IgD-negative memory B cell (primary cell): ENCODE results near the gene TBXAS1. TPM values are rescaled to one million over a fixed set of nuclear protein-coding genes. Genes with fewer than 3 reads are reported as not detected.

Experiments
- H3K27ac Mint-ChIP-seq, 3 donors: one replicate each; pipeline ENCODE4 v1.8.0; 2020 to 2022; ENCODE audit warnings: mild to moderate bottlenecking in 3 of 3, mixed read lengths in 3 of 3, moderate library complexity in 1 of 3
- H3K27me3 Mint-ChIP-seq: one replicate; pipeline ENCODE4 v1.8.0; 2021; ENCODE audit warnings: mixed read lengths
- H3K36me3 Mint-ChIP-seq: one replicate; pipeline ENCODE4 v1.8.0; 2020; ENCODE audit warnings: mild to moderate bottlenecking, mixed read lengths
- H3K4me1 Mint-ChIP-seq, 3 donors: one replicate each; pipeline ENCODE4 v1.8.0; 2020 to 2022; ENCODE audit warnings: mixed read lengths in 3 of 3, mild to moderate bottlenecking in 1 of 3
- H3K4me3 Mint-ChIP-seq, 4 donors: one replicate each; pipeline ENCODE4 v1.8.0; 2020 to 2022; ENCODE audit warnings: mild to moderate bottlenecking in 4 of 4, mixed read lengths in 4 of 4, moderate library complexity in 3 of 4
- H3K9me3 Mint-ChIP-seq, 3 donors: one replicate each; pipeline ENCODE4 v1.8.0; 2020 to 2021; ENCODE audit warnings: mixed read lengths in 3 of 3, mild to moderate bottlenecking in 1 of 3
- polyA plus RNA-seq: library from polyadenylated mRNA; unstranded; fragments of 300-500 nt; fragmentation: Illumina TruSeq; gene quantifications from one replicate; pipeline ENCODE4 v1.2.3, GENCODE V29; 2021

The TBXAS1 gene
- polyA plus RNA-seq, 1 donor from 2014 or later, result 16.7 TPM

DNA sequence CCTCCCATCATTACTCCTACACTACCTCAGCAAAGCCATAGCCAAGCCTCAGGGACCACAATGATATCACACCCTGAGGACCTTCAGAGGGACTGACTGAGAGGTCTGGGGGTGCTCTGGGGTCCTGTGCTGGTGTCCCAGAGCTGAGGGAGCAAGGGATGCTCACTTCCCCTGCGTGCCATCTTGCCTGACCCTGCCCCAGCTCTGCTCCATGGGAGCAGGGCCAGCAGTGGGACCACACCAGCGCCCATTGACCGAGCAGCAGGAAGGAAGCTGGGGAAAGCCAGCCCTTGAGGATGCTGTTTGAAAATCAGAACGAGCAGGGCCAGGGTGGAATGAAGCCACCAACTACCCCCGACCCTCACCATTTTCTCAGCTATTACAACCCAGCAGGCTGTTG, 130.7 kb downstream of the TBXAS1 start:
- H3K36me3 Mint-ChIP-seq, result peaks cover 3% of the 10 kb centered on the region
- no peak overlapping the region for H3K27ac Mint-ChIP-seq
- H3K9me3 Mint-ChIP-seq, result no peaks in the 10 kb centered on the region
- no peaks in the 10 kb centered on the region for H3K27me3 Mint-ChIP-seq
- no peak overlapping the region for H3K4me3 Mint-ChIP-seq
- no peaks in the 10 kb centered on the region for H3K4me1 Mint-ChIP-seq

DNA sequence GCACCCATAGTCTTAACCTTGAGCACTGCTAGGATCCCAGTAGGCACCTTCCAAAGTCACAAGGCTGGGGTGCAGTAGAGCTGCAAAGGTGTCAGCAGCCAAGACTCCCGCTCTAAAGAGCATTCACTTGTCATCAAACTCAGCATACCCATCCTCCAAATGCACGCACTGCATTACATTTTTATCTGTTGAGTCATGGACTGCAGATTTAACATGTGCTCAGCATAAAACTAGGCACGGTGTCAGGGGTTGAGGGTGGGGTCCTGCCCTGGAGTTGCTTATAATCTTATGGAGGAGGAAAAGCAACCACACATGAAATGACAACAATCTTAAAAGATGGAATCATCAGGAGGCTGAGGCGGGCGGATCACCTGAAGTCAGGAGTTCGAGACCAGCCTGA, 131.1 kb downstream of the TBXAS1 start:
- no peaks in the 10 kb centered on the region for H3K27me3 Mint-ChIP-seq
- H3K27ac Mint-ChIP-seq, result no peak overlapping the region
- no peak overlapping the region for H3K4me3 Mint-ChIP-seq
- peaks cover 3% of the 10 kb centered on the region for H3K36me3 Mint-ChIP-seq
- no peaks in the 10 kb centered on the region for H3K9me3 Mint-ChIP-seq
- H3K4me1 Mint-ChIP-seq, result no peaks in the 10 kb centered on the region

DNA sequence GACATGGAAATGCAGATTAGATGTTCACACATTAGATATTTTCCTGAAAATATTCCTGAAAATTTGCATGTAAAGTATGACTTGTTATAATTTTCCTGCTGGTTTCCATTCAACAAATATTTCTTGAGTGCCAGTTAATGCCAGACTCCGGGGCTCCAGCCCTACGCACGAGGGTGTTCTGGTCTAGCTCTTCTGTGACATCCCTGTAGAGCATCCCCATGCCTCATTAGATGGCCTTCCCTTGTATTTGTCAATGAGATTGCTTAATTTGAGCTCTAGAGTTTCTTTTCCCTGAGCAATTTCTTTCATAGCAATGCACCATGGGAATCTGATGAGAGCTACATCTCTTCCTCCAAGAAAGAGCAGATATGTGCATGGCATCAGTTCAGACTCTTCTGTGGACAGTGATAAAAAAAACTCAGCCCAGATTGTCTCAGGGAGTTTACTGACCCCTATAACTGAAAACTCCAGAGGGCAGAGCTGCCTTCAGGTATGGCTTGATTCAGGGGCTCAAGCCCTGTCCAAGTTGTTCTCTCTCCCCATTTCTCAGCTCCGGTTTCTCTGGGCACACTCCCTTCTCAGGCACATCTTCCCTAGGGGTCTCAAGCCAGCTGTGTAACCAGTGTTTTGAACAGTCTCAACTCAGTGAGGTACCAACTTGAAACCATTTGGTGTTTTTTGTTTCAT, 137.0 kb downstream of the TBXAS1 start:
- no peaks in the 10 kb centered on the region for H3K27me3 Mint-ChIP-seq
- peaks cover 0 to 2% (median 0%) of the 10 kb centered on the region in 3 donors for H3K4me1 Mint-ChIP-seq
- no peaks in the 10 kb centered on the region for H3K9me3 Mint-ChIP-seq
- H3K4me3 Mint-ChIP-seq, result no peak overlapping the region
- H3K36me3 Mint-ChIP-seq, result peaks cover 3% of the 10 kb centered on the region
- H3K27ac Mint-ChIP-seq, result no peak overlapping the region

DNA sequence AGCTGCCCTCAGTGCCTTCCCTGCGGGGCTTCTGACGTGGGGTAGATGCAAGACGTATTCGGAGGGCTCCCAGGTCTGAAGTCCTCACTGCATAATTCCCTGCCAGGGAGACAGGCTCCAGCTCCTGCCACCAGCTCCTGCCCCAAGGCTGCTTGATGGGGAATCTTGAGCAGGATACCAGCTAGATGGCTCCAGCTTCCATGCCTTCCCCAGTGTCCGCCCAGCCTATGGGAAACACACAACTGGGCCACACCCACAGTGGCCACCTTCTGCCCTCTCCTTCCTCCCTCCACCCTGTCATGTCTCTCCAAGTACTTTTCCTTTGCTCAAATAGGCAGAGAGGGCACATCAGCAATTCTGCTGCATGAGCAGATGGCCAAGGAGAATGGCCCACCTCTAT, 137.9 kb downstream of the TBXAS1 start:
- no peak overlapping the region for H3K27ac Mint-ChIP-seq
- no peak overlapping the region for H3K4me3 Mint-ChIP-seq
- H3K9me3 Mint-ChIP-seq, result no peaks in the 10 kb centered on the region
- no peaks in the 10 kb centered on the region for H3K27me3 Mint-ChIP-seq
- peaks cover 0 to 2% (median 0%) of the 10 kb centered on the region in 3 donors for H3K4me1 Mint-ChIP-seq
- peaks cover 3% of the 10 kb centered on the region for H3K36me3 Mint-ChIP-seq

DNA sequence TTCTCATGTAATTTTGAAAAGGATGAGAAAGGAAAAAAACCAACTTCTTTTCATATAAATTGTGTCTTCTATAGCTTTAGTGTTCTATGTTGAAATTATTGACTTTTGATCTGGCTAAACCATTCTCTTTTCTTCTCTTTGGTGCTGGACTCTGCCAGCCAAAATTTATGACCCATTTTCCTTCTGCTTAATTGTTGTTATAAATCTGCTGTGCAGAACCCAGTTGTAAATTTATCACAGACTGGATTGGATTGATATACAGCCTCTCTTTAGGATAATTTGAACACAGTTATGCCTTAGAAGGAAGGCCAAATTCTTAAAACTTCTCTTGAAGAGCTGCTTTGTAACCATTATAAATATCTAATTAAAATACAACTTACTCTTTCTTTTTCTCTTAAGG, 139.9 kb downstream of the TBXAS1 start:
- Mint-ChIP-seq H3K27me3 (no peaks in the 10 kb centered on the region), H3K27ac (no peak overlapping the region), H3K4me1 (peaks cover 0 to 2% (median 0%) of the 10 kb centered on the region in 3 donors), H3K36me3 (no peaks in the 10 kb centered on the region), H3K9me3 (no peaks in the 10 kb centered on the region), H3K4me3 (no peak overlapping the region)

DNA sequence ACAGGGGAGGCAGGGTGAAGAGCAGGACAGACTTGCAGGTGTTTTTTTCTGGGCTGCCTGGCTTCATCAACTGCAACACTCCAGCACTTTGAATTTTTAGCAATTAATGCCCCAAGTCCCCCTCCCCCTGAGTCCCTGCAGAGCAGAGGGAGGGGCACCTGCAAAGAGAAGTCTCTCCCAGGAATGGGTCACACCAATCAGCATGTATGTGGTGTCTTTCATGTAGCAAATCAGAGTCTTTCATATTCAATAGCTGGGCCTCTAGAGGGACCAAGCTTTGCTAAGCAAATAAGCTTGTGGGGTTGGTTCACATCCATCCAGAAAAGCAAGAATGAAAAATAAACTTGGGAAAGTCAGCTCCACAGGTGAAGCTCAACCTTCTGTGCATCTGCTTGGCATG, 143.0 kb downstream of the TBXAS1 start:
- Mint-ChIP-seq H3K4me1 (peaks cover 0 to 2% (median 0%) of the 10 kb centered on the region in 3 donors), H3K27ac (no peak overlapping the region), H3K9me3 (peaks cover 0 to 2% (median 0%) of the 10 kb centered on the region in 3 donors), H3K36me3 (no peaks in the 10 kb centered on the region), H3K27me3 (no peaks in the 10 kb centered on the region), H3K4me3 (no peak overlapping the region)

DNA sequence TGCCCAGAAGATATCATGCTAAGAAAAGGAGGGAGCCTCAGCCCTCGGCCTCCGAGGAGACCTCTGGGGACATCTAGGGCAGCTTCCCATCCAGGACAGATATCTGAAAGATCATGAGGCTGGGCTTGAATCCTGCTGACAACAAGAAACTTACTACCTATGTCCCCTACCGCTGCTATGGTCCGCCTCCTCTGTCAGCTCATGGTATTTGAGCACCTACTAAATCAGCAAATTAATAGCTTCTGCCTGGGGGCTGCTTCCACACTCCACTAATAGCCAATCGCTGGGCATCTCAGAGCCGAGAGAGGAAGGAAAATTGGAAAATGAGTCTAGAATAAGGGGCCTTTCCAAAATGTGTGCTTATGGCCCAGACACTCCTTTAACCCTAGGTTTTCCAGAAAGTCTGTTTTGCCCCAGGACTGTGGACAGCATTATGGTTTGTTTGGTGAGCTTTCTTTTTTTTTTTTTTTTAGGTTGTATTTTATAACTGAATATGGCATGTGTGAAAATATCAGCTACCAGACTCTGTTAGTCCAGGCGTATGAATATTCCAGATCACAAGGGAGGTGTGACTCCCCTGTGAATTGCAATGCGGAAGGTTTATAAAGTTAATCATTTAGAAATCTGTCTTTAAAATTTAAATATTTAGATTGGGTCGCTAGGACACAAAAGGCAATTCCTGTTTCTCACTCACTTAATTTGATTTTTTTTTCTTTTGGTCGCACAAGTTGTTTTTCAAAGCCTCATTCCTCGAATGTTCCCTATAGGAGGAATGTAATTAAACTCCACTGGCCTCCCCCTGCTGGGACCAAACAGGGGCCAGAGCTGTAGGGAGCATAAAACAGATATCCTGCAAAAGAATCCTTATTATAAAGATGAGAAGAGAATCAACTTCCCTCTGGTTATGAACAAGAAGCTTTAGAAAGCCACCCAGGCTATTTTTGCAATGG, 144.3 kb downstream of the TBXAS1 start:
- peaks cover 0 to 2% (median 0%) of the 10 kb centered on the region in 3 donors for H3K9me3 Mint-ChIP-seq
- H3K4me3 Mint-ChIP-seq, result peak overlapping the region in 1 of 4 donors; percentile 30
- peaks cover 0 to 2% (median 0%) of the 10 kb centered on the region in 3 donors for H3K4me1 Mint-ChIP-seq
- no peaks in the 10 kb centered on the region for H3K27me3 Mint-ChIP-seq
- H3K27ac Mint-ChIP-seq, result no peak overlapping the region
- H3K36me3 Mint-ChIP-seq, result no peaks in the 10 kb centered on the region

DNA sequence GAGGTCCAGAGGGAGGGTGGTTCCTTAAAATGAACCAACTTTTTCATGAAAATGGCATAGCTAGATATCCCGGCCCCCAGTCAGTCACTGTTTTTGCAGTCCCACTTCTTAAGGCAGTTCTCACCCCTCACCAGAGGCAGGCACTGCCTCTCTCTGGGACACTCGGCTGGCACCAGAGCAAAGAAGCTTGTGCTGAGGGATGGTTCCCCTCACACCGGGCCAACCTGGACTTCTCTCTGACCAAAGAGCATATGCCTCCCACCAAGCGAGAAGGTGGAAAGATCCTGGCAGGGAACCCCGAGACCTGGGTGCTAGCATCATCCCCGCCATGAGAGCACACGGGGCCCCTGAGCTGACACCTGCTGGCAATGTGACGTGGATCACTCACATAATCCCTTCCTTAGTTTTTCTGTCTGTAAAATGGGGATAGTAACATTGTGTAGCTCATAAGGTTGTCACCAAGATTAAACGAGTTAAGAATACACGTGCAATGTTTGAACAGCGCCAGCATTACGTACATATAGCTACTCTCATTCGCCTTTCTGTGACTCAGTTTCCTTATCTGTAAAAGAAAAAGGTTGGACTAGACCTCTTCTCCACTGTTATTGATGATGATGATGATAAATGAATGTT, 145.2 kb downstream of the TBXAS1 start:
- Mint-ChIP-seq H3K27me3 (no peaks in the 10 kb centered on the region), H3K27ac (no peak overlapping the region), H3K4me3 (no peak overlapping the region), H3K4me1 (peaks cover 0 to 2% (median 0%) of the 10 kb centered on the region in 3 donors), H3K9me3 (peaks cover 0 to 2% (median 0%) of the 10 kb centered on the region in 3 donors), H3K36me3 (no peaks in the 10 kb centered on the region)

DNA sequence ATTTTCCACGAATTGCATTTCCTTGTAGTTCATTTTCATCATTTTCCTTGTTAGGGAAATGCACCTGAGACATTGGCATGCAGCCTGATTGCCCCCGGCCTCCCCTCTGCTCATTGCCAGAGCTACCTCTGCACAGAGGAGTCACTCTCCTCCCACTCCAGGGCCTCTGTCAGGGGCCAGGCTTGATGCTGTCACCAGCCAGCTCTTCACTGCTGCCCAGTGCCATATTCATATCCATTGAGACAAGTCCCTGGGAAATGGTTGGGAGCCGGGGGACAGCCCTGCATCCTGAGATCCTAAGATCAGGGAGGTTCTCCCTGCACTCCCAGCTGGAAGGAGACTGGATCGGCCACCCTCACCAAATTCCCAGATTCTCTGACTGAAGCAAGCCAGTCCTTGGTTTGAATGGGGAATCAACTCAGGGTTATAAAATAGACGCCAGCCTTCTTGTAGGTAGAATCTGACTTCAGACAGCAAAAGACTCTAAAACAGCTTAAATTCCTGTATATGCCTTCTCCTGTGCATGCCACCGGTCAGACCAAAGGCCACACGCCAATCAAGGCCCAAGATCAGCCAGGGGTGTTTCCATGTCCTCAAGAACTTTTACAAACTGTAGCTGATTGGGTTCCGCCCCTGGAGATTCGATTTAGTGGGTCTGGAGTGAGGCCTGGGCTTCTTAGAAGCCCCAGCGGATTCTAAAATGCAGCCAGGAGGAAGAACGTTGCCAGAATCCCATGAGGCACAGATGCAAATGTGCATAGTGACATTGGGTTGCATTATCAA, 147.2 kb downstream of the TBXAS1 start:
- no peaks in the 10 kb centered on the region for H3K27me3 Mint-ChIP-seq
- peaks cover 2% of the 10 kb centered on the region for H3K36me3 Mint-ChIP-seq
- peaks cover 0 to 2% (median 0%) of the 10 kb centered on the region in 3 donors for H3K9me3 Mint-ChIP-seq
- H3K4me1 Mint-ChIP-seq, result peaks cover 0 to 4% (median 2%) of the 10 kb centered on the region in 3 donors
- no peak overlapping the region for H3K4me3 Mint-ChIP-seq
- no peak overlapping the region for H3K27ac Mint-ChIP-seq

DNA sequence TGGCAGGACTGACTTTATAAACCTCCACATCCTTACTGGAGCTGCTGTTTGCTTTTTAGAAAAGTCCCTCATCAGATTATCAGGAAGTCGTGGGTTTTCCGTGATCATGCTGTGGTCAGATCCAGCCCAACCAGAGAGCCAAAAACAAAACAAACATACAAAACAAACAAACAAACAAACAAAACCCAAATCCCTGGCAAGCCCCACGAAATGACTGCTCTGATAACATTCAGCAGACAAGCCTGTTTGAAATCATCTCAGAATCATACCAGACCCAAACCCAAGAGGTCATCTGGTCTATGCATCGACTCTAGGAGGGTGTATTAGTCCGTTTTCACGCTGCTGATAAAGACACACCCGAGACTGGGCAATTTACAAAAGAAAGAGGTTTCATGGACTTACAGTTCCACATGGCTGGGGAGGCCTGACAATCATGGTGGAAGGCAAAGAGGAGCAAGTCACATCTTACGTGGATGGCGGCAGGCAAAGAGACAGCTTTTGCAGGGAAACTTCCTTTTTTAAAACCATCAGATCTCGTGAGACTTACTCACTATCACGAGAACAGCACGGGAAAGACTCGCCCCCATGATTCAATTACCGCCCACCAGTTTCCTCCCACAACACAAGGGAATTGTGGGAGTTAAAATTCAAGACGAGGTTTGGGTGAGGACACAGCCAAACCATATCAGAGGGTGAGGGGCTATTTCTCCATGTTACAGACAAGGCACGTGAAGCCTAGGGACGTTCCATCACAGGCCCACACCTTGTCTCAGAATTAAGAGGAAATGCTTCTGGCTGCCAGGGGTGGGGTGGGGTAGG, 148.0 kb downstream of the TBXAS1 start:
- Mint-ChIP-seq H3K27me3 (no peaks in the 10 kb centered on the region), H3K9me3 (peaks cover 0 to 2% (median 0%) of the 10 kb centered on the region in 3 donors), H3K36me3 (peaks cover 2% of the 10 kb centered on the region), H3K27ac (no peak overlapping the region), H3K4me3 (no peak overlapping the region), H3K4me1 (peaks cover 0 to 4% (median 2%) of the 10 kb centered on the region in 3 donors)

DNA sequence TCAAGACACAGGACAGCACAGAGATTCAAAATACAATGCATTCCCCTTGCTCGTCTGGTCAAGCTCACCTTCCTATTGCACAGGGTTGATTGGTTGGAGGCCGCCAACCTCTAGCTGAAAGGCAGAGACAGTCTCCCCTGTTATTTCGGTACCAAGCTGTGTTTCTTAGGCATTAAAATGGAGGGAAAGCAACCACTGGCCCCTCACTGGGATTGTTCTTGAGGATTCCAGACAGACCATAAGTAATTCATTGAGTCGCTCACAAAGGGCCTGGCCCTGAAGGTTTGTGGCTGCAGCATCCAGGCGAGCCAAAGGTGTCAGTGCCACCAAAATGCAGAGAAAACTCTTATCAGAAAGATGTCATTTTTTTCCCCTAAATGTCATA, 152.4 kb downstream of the TBXAS1 start:
- Mint-ChIP-seq H3K4me3 (no peak overlapping the region), H3K27ac (no peak overlapping the region), H3K4me1 (peaks cover 0 to 4% (median 2%) of the 10 kb centered on the region in 3 donors), H3K36me3 (peaks cover 2% of the 10 kb centered on the region), H3K27me3 (no peaks in the 10 kb centered on the region), H3K9me3 (no peaks in the 10 kb centered on the region)

DNA sequence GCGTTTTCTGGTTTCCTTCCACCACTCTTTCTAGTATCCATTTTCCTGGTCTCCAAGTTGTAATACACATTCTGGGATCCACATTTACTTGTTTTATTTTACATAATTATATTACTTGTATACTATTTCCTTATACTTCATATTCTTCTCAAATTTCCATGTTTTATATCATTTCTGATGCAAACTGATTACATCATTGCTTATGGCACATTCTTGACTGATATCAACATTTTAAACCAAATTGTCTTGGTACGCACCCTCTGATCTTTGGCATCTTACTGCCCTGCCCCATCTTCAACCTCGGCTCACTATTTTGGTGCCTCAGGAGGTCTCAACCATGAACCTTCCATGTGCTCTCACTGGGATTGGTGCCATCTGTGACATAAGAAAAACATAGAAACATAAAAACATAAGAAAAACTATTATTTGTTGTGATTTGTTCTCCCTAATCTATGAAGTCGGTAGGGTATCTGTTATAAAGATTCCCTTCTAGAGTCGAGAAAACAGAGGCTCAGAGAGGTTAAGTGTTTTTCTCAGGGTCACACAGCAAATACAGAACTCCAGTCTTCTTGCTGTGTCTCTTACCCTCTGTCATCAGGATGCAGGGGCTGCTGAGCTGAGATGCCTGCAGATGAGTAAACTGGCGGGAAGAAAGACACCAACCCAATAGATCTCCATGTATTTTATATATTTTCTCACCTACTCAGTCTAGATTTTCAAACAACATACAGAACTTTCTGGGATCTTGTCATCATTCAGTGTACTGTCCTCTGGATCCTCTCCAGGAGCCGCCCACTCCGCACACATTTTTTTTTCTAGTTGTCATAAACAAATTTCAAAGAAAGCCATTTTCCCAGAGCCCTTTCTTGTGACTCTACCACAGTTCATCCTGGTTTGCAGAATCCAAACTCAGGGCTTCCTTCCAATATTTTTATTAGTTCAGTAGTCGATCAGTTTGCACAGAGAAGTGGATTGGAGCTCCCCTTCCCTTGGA, 154.2 kb downstream of the TBXAS1 start:
- Mint-ChIP-seq H3K9me3 (no peaks in the 10 kb centered on the region), H3K36me3 (peaks cover 5% of the 10 kb centered on the region), H3K4me3 (no peak overlapping the region), H3K27ac (no peak overlapping the region), H3K4me1 (peaks cover 2 to 9% (median 4%) of the 10 kb centered on the region in 3 donors), H3K27me3 (no peaks in the 10 kb centered on the region)
